Measurements from ENCODE around the gene SYT17. TPM values are rescaled to one million over a fixed set of nuclear protein-coding genes. Genes with fewer than 3 reads are reported as not detected.

The SYT17 gene
- total RNA-seq, 1 experiment from 2014 or later = 10.3 TPM

GRCh38 chr16:19314718-19315425 lies 146.8 kb downstream of the SYT17 start:
- no peak overlapping the region for H3K4me2 ChIP-seq (ENCODE audit: low read length)
- no peaks in the 10 kb centered on the region for H3K79me2 ChIP-seq (ENCODE audit: insufficient read depth, low read length)
- intact Hi-C loops (cut with micrococcal nuclease) = no loop called here
- no peaks in the 10 kb centered on the region for H3K27me3 ChIP-seq (ENCODE audit: insufficient read depth, low read length)
- H3K9me2 ChIP-seq (ENCODE audit: insufficient read depth) = no peaks in the 10 kb centered on the region
- ATAC-seq (no peak), DNase-seq (ENCODE audit: low read depth, low spot score) (no peak)
- H3K9me3 ChIP-seq (ENCODE audit: control insufficient read depth in 1 of 2, insufficient read depth in 1 of 2, low read depth in 1 of 2, low read length in 2 of 2) = no peaks in the 10 kb centered on the region
- H3K27ac ChIP-seq (ENCODE audit: low read depth, low read length) = no peak overlapping the region
- no peak overlapping the region for H3K4me3 ChIP-seq (replicated peaks in 1 of 2; ENCODE audit: low read depth in 1 of 2, low read length in 2 of 2)
- BruUV-seq (replicated peaks) = no TSS peak
- ChIA-PET POLR2A (no interaction called here), RAD21 (ENCODE audit: low non-redundant PET in 1 of 2, low total read pairs in 2 of 2, uncharacterized antibody in 2 of 2, unreplicated experiment in 2 of 2) (no interaction called here), CTCF (no interaction called here)
- no peak overlapping the region for H2AFZ ChIP-seq (ENCODE audit: low read depth, low read length, poor library complexity, severe bottlenecking)
- H4K20me1 ChIP-seq (ENCODE audit: insufficient read depth) = no peaks in the 10 kb centered on the region
- H3K9ac ChIP-seq (ENCODE audit: low read length) = no peak overlapping the region
- no peak for TF ChIP-seq FOSL1 (IDR thresholded peaks at IDR 0.05; ENCODE audit: low read depth)
- TF ChIP-seq ATF3 (IDR thresholded peaks at IDR 0.05) = no peak
- no peak for TF ChIP-seq SIN3A (IDR thresholded peaks at IDR 0.05; ENCODE audit: low read depth)
- H3K4me1 ChIP-seq (ENCODE audit: control insufficient read depth in 1 of 2, insufficient read depth in 2 of 2, low read length in 2 of 2) = no peaks in the 10 kb centered on the region
- no peaks in the 10 kb centered on the region for H3K36me3 ChIP-seq (ENCODE audit: control insufficient read depth in 1 of 2, insufficient read depth in 2 of 2, low read length in 2 of 2)

DNA sequence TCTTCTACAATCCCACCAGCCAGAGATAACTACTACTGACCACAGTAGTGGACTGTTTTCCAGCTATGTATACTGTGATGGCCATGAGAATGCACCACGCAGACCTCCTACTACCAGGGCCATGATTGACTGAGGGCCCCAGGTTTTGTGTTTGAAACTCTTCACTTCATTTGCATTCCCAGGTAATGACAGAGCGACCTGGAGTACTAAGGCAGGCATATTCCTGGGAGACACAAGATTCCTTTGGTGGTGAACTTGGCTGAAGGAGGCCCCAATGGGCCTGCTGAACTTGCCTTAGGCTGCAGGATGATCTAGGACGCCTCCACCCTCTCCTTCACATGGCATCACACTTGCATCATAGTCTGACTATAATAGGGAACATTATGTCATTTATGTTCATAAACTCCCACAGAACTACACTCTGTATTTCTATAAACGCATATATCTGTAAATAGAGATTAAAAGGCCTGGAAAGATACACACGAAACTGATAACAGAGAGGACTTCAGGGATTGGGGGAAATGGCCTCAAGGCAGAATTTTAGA lies 147.9 kb downstream of the SYT17 start:
- POLR2A ChIA-PET = no interaction called here
- no peak for DNase-seq (ENCODE audit: low read depth, low spot score)
- CTCF ChIA-PET = no interaction called here
- no peaks in the 10 kb centered on the region for H3K36me3 ChIP-seq (ENCODE audit: control insufficient read depth in 1 of 2, insufficient read depth in 2 of 2, low read length in 2 of 2)
- no peaks in the 10 kb centered on the region for H3K9me2 ChIP-seq (ENCODE audit: insufficient read depth)
- no peaks in the 10 kb centered on the region for H3K27me3 ChIP-seq (ENCODE audit: insufficient read depth, low read length)
- intact Hi-C loops (cut with micrococcal nuclease) = no loop called here
- no peaks in the 10 kb centered on the region for H3K9me3 ChIP-seq (ENCODE audit: control insufficient read depth in 1 of 2, insufficient read depth in 1 of 2, low read depth in 1 of 2, low read length in 2 of 2)
- ATAC-seq = no peak
- H3K27ac ChIP-seq (ENCODE audit: low read depth, low read length) = no peak overlapping the region
- H3K4me2 ChIP-seq (ENCODE audit: low read length) = no peak overlapping the region
- RAD21 ChIA-PET (ENCODE audit: low non-redundant PET in 1 of 2, low total read pairs in 2 of 2, uncharacterized antibody in 2 of 2, unreplicated experiment in 2 of 2) = no interaction called here
- no peak overlapping the region for H2AFZ ChIP-seq (ENCODE audit: low read depth, low read length, poor library complexity, severe bottlenecking)
- TF ChIP-seq MAX (IDR thresholded peaks at IDR 0.05) = no peak
- TF ChIP-seq FOSL1 (IDR thresholded peaks at IDR 0.05; ENCODE audit: low read depth) = no peak
- TF ChIP-seq ZFX (IDR thresholded peaks at IDR 0.05) = no peak
- no peak for TF ChIP-seq ATF3 (IDR thresholded peaks at IDR 0.05)
- no peak for TF ChIP-seq JUND (IDR thresholded peaks at IDR 0.05)
- no peak for TF ChIP-seq SRF (IDR thresholded peaks at IDR 0.05; ENCODE audit: low read depth)
- no peak for TF ChIP-seq SIN3A (IDR thresholded peaks at IDR 0.05; ENCODE audit: low read depth)
- TF ChIP-seq ZNF274 (IDR thresholded peaks at IDR 0.05; ENCODE audit: low read depth, low read length) = no peak
- TF ChIP-seq RAD21 (IDR thresholded peaks at IDR 0.05; ENCODE audit: low read depth) = no peak
- no peak for TF ChIP-seq REST (IDR thresholded peaks at IDR 0.05; ENCODE audit: low read depth)
- H4K20me1 ChIP-seq (ENCODE audit: insufficient read depth) = no peaks in the 10 kb centered on the region
- BruUV-seq (replicated peaks) = no TSS peak
- H3K4me1 ChIP-seq (ENCODE audit: control insufficient read depth in 1 of 2, insufficient read depth in 2 of 2, low read length in 2 of 2) = no peaks in the 10 kb centered on the region
- no peaks in the 10 kb centered on the region for H3K79me2 ChIP-seq (ENCODE audit: insufficient read depth, low read length)
- H3K4me3 ChIP-seq (replicated peaks in 1 of 2; ENCODE audit: low read depth in 1 of 2, low read length in 2 of 2) = no peak overlapping the region
- H3K9ac ChIP-seq (ENCODE audit: low read length) = no peak overlapping the region
